ENCODE measurements around the gene PRUNE2. TPM values are rescaled to one million over a fixed set of nuclear protein-coding genes. Genes with fewer than 3 reads are reported as not detected.

Gene PRUNE2
- total and polyA plus RNA-seq, 4 donors, result 1.3 to 4.5 (median 1.6) TPM

DNA sequence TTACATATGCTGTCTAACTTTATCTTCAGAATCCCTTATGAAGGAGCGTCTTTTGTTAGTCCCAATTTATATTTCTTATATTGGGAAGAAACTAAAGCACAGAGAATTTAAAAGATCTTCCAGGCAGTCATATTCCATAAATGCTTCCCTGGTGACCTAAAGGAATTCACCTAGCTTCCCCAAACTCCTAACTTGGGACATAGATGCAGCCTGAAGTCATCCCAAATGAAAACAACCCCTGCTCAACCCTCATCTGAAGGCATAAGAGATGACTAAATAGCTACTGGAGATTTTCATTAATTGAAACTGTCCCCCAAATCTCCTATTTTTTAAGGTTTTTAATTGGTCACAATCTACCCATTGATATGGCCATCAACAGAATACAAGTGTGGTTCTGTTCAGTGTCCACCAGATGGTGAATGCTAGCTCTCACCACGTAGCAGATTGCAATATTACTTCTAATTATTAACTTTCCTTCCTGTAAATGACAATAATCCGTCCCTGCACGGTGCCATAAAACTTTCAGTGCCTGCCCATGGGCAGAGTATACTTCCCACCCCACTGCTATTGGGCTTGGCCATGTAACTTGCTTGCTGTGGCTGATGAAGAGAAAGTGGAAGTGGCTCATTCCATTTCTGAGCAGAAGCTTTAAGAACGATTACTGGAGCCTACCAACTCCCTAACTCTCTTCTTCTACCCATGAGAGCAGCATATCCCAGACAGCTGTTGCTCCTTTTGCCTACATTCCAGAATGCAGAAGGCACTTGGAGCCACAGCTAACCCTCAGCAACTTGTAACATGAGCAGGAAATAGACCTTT, 18.7 kb downstream of the PRUNE2 start:
- no peak for DNase-seq (ENCODE audit: low spot score)
- Histone ChIP-seq H3K36me3 (ENCODE audit: control insufficient read depth in 4 of 4, insufficient read depth in 3 of 4, low read depth in 1 of 4, low read length in 3 of 4) (no peaks in the 10 kb centered on the region), H3K4me3 (ENCODE audit: low read depth in 1 of 3, low read length in 3 of 3) (no peak overlapping the region), H3K9me3 (ENCODE audit: control insufficient read depth in 4 of 4, low read length in 3 of 4) (peaks cover 0 to 2% (median 0%) of the 10 kb centered on the region in 4 donors), H3K4me1 (ENCODE audit: control insufficient read depth in 4 of 4, insufficient read depth in 4 of 4, low read length in 3 of 4) (no peaks in the 10 kb centered on the region), H3K27me3 (ENCODE audit: control insufficient read depth in 4 of 4, insufficient read depth in 4 of 4, low read length in 3 of 4) (no peaks in the 10 kb centered on the region), H3K9ac (ENCODE audit: low read depth in 1 of 2, low read length in 2 of 2) (no peak overlapping the region), H3K27ac (ENCODE audit: low read depth in 1 of 2, low read length in 2 of 2) (no peak overlapping the region)
- WGBS, result 62% methylated on average over 5 of the region's 5 CpGs
- no peak for TF ChIP-seq SP1 (IDR thresholded peaks at IDR 0.05)
- no peak for TF ChIP-seq TAF1 (conservative IDR thresholded peaks at IDR 0.05)
- TF ChIP-seq, protein P1, sequence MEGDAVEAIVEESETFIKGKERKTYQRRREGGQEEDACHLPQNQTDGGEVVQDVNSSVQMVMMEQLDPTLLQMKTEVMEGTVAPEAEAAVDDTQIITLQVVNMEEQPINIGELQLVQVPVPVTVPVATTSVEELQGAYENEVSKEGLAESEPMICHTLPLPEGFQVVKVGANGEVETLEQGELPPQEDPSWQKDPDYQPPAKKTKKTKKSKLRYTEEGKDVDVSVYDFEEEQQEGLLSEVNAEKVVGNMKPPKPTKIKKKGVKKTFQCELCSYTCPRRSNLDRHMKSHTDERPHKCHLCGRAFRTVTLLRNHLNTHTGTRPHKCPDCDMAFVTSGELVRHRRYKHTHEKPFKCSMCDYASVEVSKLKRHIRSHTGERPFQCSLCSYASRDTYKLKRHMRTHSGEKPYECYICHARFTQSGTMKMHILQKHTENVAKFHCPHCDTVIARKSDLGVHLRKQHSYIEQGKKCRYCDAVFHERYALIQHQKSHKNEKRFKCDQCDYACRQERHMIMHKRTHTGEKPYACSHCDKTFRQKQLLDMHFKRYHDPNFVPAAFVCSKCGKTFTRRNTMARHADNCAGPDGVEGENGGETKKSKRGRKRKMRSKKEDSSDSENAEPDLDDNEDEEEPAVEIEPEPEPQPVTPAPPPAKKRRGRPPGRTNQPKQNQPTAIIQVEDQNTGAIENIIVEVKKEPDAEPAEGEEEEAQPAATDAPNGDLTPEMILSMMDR (IDR thresholded peaks at IDR 0.05; ENCODE audit: low read depth, low read length, missing input control), result no peak
- TF ChIP-seq RAD21 (IDR thresholded peaks at IDR 0.05), result no peak
- TF ChIP-seq, protein P2, sequence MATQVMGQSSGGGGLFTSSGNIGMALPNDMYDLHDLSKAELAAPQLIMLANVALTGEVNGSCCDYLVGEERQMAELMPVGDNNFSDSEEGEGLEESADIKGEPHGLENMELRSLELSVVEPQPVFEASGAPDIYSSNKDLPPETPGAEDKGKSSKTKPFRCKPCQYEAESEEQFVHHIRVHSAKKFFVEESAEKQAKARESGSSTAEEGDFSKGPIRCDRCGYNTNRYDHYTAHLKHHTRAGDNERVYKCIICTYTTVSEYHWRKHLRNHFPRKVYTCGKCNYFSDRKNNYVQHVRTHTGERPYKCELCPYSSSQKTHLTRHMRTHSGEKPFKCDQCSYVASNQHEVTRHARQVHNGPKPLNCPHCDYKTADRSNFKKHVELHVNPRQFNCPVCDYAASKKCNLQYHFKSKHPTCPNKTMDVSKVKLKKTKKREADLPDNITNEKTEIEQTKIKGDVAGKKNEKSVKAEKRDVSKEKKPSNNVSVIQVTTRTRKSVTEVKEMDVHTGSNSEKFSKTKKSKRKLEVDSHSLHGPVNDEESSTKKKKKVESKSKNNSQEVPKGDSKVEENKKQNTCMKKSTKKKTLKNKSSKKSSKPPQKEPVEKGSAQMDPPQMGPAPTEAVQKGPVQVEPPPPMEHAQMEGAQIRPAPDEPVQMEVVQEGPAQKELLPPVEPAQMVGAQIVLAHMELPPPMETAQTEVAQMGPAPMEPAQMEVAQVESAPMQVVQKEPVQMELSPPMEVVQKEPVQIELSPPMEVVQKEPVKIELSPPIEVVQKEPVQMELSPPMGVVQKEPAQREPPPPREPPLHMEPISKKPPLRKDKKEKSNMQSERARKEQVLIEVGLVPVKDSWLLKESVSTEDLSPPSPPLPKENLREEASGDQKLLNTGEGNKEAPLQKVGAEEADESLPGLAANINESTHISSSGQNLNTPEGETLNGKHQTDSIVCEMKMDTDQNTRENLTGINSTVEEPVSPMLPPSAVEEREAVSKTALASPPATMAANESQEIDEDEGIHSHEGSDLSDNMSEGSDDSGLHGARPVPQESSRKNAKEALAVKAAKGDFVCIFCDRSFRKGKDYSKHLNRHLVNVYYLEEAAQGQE (IDR thresholded peaks at IDR 0.05), result no peak
- no peak for TF ChIP-seq FOXA1 (IDR thresholded peaks at IDR 0.05)
- TF ChIP-seq HNF4G (IDR thresholded peaks at IDR 0.05), result no peak
- TF ChIP-seq, protein P3, sequence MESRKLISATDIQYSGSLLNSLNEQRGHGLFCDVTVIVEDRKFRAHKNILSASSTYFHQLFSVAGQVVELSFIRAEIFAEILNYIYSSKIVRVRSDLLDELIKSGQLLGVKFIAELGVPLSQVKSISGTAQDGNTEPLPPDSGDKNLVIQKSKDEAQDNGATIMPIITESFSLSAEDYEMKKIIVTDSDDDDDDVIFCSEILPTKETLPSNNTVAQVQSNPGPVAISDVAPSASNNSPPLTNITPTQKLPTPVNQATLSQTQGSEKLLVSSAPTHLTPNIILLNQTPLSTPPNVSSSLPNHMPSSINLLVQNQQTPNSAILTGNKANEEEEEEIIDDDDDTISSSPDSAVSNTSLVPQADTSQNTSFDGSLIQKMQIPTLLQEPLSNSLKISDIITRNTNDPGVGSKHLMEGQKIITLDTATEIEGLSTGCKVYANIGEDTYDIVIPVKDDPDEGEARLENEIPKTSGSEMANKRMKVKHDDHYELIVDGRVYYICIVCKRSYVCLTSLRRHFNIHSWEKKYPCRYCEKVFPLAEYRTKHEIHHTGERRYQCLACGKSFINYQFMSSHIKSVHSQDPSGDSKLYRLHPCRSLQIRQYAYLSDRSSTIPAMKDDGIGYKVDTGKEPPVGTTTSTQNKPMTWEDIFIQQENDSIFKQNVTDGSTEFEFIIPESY (IDR thresholded peaks at IDR 0.05), result no peak
- no peak for TF ChIP-seq GABPA (IDR thresholded peaks at IDR 0.05 in 1 of 2, conservative IDR thresholded peaks at IDR 0.05 in 1 of 2)
- TF ChIP-seq, protein P4, sequence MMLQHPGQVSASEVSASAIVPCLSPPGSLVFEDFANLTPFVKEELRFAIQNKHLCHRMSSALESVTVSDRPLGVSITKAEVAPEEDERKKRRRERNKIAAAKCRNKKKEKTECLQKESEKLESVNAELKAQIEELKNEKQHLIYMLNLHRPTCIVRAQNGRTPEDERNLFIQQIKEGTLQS (IDR thresholded peaks at IDR 0.05), result no peak
- TF ChIP-seq RXRA (IDR thresholded peaks at IDR 0.05), result no peak
- no peak for TF ChIP-seq NR2F2 (IDR thresholded peaks at IDR 0.05)

DNA sequence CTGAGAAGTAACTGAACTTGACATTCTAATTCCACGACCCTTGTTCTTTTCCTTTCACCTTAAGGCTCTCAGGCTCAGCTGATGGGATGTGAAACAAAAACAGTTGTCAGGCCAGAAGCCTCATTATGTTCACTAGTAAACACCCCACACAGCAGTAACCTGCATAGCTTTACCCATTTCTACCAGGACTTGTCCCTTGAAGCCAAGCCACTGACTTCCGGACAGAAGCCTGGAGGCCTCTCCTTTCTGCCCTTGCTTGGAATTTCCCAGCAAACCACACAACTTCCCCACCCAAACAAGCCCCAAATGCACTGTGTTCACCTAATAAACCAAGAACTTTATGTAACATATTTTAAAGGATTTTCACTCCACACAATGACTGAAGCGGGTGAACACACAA, 19.6 kb downstream of the PRUNE2 start:
- WGBS, result 85% methylated on average over 3 of the region's 3 CpGs
- peaks cover 0 to 2% (median 0%) of the 10 kb centered on the region in 4 donors for H3K9me3 ChIP-seq (ENCODE audit: control insufficient read depth in 4 of 4, low read length in 3 of 4)
- no peak overlapping the region for H3K9ac ChIP-seq (ENCODE audit: low read depth in 1 of 2, low read length in 2 of 2)
- H3K4me1 ChIP-seq (ENCODE audit: control insufficient read depth in 4 of 4, insufficient read depth in 4 of 4, low read length in 3 of 4), result no peaks in the 10 kb centered on the region
- no peak for DNase-seq (ENCODE audit: low spot score)
- no peaks in the 10 kb centered on the region for H3K36me3 ChIP-seq (ENCODE audit: control insufficient read depth in 4 of 4, insufficient read depth in 3 of 4, low read depth in 1 of 4, low read length in 3 of 4)
- H3K4me3 ChIP-seq (ENCODE audit: low read depth in 1 of 3, low read length in 3 of 3), result no peak overlapping the region
- no peaks in the 10 kb centered on the region for H3K27me3 ChIP-seq (ENCODE audit: control insufficient read depth in 4 of 4, insufficient read depth in 4 of 4, low read length in 3 of 4)
- no peak overlapping the region for H3K27ac ChIP-seq (ENCODE audit: low read depth in 1 of 2, low read length in 2 of 2)
- TF ChIP-seq GABPA (IDR thresholded peaks at IDR 0.05 in 1 of 2, conservative IDR thresholded peaks at IDR 0.05 in 1 of 2) (no peak), JUND (IDR thresholded peaks at IDR 0.05) (no peak), YY1 (IDR thresholded peaks at IDR 0.05) (no peak), HNF4A (conservative IDR thresholded peaks at IDR 0.05) (no peak), EGR1 (IDR thresholded peaks at IDR 0.05; ENCODE audit: low read depth in 2 of 2) (no peak), FOXA1 (IDR thresholded peaks at IDR 0.05) (no peak), HNF4G (IDR thresholded peaks at IDR 0.05) (no peak)
- TF ChIP-seq, protein P3 (IDR thresholded peaks at IDR 0.05), result no peak
- TF ChIP-seq, protein P1 (IDR thresholded peaks at IDR 0.05; ENCODE audit: low read depth, low read length, missing input control), result no peak
